HepG2 (cell line): Measurements from ENCODE around the gene SCN7A. TPM values are rescaled to one million over a fixed set of nuclear protein-coding genes. Genes with fewer than 3 reads are reported as not detected.

ENCODE experiments used
- ELF4 ChIP-seq: sonication (generic); formaldehyde crosslinking; IDR thresholded peaks from 2 replicates; pipeline ENCODE4 v1.5.0; 2020; ENCODE audit warnings: missing genetic modification reagents, mild to moderate bottlenecking, moderate library complexity, borderline replicate concordance
- IRX3 ChIP-seq: sonication (generic); formaldehyde crosslinking; IDR thresholded peaks from 2 replicates; pipeline ENCODE4 v1.8.1; 2023; ENCODE audit warnings: mild to moderate bottlenecking, low read depth, missing genetic modification reagents, borderline replicate concordance
- KDM1A ChIP-seq: IDR thresholded peaks from 2 replicates; pipeline ENCODE4 v1.6.1; 2016; ENCODE audit warnings: missing compliant biosample characterization
- PAF1 ChIP-seq: IDR thresholded peaks from 2 replicates; pipeline ENCODE4 v1.6.1; 2016; ENCODE audit warnings: missing genetic modification reagents, missing compliant biosample characterization
- PITX1 ChIP-seq: sonication (generic); formaldehyde crosslinking; IDR thresholded peaks from 2 replicates; pipeline ENCODE4 v1.5.1; 2020; ENCODE audit warnings: mild to moderate bottlenecking, missing genetic modification reagents
- SP2 ChIP-seq: sonication (generic); formaldehyde crosslinking; IDR thresholded peaks from 2 replicates; pipeline ENCODE4 v1.5.1; 2020; ENCODE audit warnings: mild to moderate bottlenecking, missing genetic modification reagents
- ZNF326 ChIP-seq: sonication (generic); formaldehyde crosslinking; IDR thresholded peaks from 2 replicates; pipeline ENCODE4 v1.4.0; 2020; ENCODE audit warnings: missing genetic modification reagents, borderline replicate concordance
- ZNF460 ChIP-seq: sonication (generic); formaldehyde crosslinking; IDR thresholded peaks from 2 replicates; pipeline ENCODE4 v1.5.1; 2020; ENCODE audit warnings: missing genetic modification reagents, mild to moderate bottlenecking, borderline replicate concordance
- ZNF577 ChIP-seq: sonication (generic); formaldehyde crosslinking; IDR thresholded peaks from 2 replicates; pipeline ENCODE4 v1.4.0; 2020; ENCODE audit warnings: mild to moderate bottlenecking, low read depth, missing genetic modification reagents, borderline replicate concordance
- ZNF75D ChIP-seq: sonication (generic); formaldehyde crosslinking; IDR thresholded peaks from 2 replicates; pipeline ENCODE4 v1.8.1; 2023; ENCODE audit warnings: missing genetic modification reagents, mild to moderate bottlenecking, borderline replicate concordance
- ZNF775 ChIP-seq: sonication (generic); formaldehyde crosslinking; IDR thresholded peaks from 2 replicates; pipeline ENCODE4 v1.4.0; 2020; ENCODE audit warnings: missing genetic modification reagents, mild to moderate bottlenecking, moderate library complexity, borderline replicate concordance
- ZNF776 ChIP-seq: sonication (generic); formaldehyde crosslinking; IDR thresholded peaks from 2 replicates; pipeline ENCODE4 v1.4.0; 2020; ENCODE audit warnings: mild to moderate bottlenecking, missing genetic modification reagents
- ZNF790 ChIP-seq: sonication (generic); formaldehyde crosslinking; IDR thresholded peaks from 2 replicates; pipeline ENCODE4 v1.8.0; 2022; ENCODE audit warnings: missing genetic modification reagents, mild to moderate bottlenecking, borderline replicate concordance
- polyA plus RNA-seq, 8 experiments: library from polyadenylated mRNA; depleted of rRNA in 3 of 8; stranded (reverse) in 7 of 8; unstranded in 1 of 8; fragments of >200 nt; fragmentation: Illumina TruSeq in 4 of 8; extraction: Trizol in 4 of 8; gene quantifications; 2 replicates each; pipeline versions ENCODE4 v1.2.1 to v1.2.3, GENCODE V29; 2011 to 2016; ENCODE audit warnings: low read depth in 4 of 8, missing spikeins in 1 of 8, mixed read lengths in 1 of 8; ENCODE audit not compliant: insufficient read depth in 1 of 8
- total RNA-seq, 5 experiments: library from RNA; depleted of rRNA; stranded (reverse); fragments of >200 nt; fragmentation: Illumina TruSeq; extraction: Trizol; gene quantifications; 2 replicates each; pipeline ENCODE4 v1.2.3, GENCODE V29; 2016; ENCODE audit warnings: low read depth in 1 of 5
- TF ChIP-seq, protein P1 (sequence below): sonication (generic); formaldehyde crosslinking; IDR thresholded peaks from 2 replicates; pipeline ENCODE4 v1.4.0; 2020; ENCODE audit warnings: mild to moderate bottlenecking, missing genetic modification reagents
- TF ChIP-seq, protein P2 (sequence below): sonication (generic); formaldehyde crosslinking; IDR thresholded peaks from 2 replicates; pipeline ENCODE4 v1.5.0; 2020; ENCODE audit warnings: mild to moderate bottlenecking, missing genetic modification reagents
- TF ChIP-seq, protein P3 (sequence below): sonication (generic); formaldehyde crosslinking; IDR thresholded peaks from 2 replicates; pipeline ENCODE4 v1.4.0; 2020; ENCODE audit warnings: missing genetic modification reagents

Gene SCN7A
- total and polyA plus RNA-seq, 2 of the 13 experiments (the other 11 are each of a cell fraction or from before 2014, with no cell fraction given) = 0.01 TPM; not detected in 1

DNA sequence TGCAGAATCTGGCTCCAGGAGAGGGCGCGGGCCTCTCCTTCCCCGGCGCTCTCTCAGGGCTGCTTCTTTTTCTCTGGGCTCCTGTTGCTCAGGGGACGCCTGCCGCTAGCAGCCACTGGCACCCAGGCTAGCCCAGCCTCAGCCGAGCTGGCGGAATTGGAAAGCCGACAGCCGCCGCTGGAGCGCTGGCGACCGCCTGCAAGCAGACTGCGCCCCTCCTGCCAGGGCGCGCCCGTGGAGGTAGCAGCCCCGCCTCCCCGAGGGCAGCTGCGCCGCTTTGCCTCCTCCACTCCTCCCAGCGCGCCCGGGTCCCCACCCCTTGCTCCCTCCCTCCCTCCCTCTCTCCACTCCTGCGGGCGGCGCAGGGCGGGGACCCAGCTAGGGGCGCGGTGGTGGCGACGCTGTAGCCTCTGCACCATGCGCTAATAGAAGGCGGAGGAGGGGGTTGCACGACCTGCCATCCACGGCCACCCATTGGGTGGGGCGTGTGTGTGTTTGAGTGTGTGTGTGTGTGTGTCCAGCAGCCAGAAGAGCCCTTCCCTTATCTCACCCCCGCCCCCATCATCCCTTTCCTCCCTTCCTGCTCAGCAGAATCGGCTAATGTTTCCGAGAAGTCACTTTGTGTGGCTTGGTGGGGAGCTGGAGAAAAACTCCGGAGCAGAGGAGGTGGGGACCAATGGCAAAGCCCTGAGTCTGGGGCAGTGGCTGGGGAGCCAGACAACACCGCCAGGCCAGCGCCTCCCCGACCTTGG lies 118.1 kb downstream of the SCN7A start, which contains the start of gene SCN9A (continued):
- TF ChIP-seq SP2 = no peak
- TF ChIP-seq ZNF790 (CRISPR knock-in tag) = peak; percentile 73; the same call in 1 of the 2 replicates
- peak; percentile 12; the same call in 1 of the 2 replicates for TF ChIP-seq ZNF460 (CRISPR knock-in tag)
- TF ChIP-seq ZNF775 (CRISPR knock-in tag) = peak; percentile 84; the same call in 1 of the 2 replicates
- TF ChIP-seq ZNF577 (CRISPR knock-in tag) = no peak
- TF ChIP-seq ELF4 (CRISPR knock-in tag) = no peak
- TF ChIP-seq, protein P1, sequence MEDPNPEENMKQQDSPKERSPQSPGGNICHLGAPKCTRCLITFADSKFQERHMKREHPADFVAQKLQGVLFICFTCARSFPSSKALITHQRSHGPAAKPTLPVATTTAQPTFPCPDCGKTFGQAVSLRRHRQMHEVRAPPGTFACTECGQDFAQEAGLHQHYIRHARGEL (CRISPR knock-in tag) = no peak
- peak; percentile 70; the same call in 1 of the 2 replicates for TF ChIP-seq PITX1 (CRISPR knock-in tag)
- TF ChIP-seq, protein P2, sequence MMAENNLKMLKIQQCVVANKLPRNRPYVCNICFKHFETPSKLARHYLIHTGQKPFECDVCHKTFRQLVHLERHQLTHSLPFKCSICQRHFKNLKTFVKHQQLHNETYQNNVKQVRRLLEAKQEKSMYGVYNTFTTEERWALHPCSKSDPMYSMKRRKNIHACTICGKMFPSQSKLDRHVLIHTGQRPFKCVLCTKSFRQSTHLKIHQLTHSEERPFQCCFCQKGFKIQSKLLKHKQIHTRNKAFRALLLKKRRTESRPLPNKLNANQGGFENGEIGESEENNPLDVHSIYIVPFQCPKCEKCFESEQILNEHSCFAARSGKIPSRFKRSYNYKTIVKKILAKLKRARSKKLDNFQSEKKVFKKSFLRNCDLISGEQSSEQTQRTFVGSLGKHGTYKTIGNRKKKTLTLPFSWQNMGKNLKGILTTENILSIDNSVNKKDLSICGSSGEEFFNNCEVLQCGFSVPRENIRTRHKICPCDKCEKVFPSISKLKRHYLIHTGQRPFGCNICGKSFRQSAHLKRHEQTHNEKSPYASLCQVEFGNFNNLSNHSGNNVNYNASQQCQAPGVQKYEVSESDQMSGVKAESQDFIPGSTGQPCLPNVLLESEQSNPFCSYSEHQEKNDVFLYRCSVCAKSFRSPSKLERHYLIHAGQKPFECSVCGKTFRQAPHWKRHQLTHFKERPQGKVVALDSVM (CRISPR knock-in tag) = peak; percentile 78
- TF ChIP-seq PAF1 (CRISPR knock-in tag) = no peak
- TF ChIP-seq ZNF776 (CRISPR knock-in tag) = 0 out of 2 replicates have a peak, but pooled peaks have one; percentile 72
- TF ChIP-seq KDM1A (CRISPR knock-in tag) = peak; percentile 30; the same call in 1 of the 2 replicates
- no peak for TF ChIP-seq ZNF326 (CRISPR knock-in tag)
- no peak; the same call in none of the 2 replicates for TF ChIP-seq IRX3 (CRISPR knock-in tag)
- no peak for TF ChIP-seq ZNF75D (CRISPR knock-in tag)
- TF ChIP-seq, protein P3, sequence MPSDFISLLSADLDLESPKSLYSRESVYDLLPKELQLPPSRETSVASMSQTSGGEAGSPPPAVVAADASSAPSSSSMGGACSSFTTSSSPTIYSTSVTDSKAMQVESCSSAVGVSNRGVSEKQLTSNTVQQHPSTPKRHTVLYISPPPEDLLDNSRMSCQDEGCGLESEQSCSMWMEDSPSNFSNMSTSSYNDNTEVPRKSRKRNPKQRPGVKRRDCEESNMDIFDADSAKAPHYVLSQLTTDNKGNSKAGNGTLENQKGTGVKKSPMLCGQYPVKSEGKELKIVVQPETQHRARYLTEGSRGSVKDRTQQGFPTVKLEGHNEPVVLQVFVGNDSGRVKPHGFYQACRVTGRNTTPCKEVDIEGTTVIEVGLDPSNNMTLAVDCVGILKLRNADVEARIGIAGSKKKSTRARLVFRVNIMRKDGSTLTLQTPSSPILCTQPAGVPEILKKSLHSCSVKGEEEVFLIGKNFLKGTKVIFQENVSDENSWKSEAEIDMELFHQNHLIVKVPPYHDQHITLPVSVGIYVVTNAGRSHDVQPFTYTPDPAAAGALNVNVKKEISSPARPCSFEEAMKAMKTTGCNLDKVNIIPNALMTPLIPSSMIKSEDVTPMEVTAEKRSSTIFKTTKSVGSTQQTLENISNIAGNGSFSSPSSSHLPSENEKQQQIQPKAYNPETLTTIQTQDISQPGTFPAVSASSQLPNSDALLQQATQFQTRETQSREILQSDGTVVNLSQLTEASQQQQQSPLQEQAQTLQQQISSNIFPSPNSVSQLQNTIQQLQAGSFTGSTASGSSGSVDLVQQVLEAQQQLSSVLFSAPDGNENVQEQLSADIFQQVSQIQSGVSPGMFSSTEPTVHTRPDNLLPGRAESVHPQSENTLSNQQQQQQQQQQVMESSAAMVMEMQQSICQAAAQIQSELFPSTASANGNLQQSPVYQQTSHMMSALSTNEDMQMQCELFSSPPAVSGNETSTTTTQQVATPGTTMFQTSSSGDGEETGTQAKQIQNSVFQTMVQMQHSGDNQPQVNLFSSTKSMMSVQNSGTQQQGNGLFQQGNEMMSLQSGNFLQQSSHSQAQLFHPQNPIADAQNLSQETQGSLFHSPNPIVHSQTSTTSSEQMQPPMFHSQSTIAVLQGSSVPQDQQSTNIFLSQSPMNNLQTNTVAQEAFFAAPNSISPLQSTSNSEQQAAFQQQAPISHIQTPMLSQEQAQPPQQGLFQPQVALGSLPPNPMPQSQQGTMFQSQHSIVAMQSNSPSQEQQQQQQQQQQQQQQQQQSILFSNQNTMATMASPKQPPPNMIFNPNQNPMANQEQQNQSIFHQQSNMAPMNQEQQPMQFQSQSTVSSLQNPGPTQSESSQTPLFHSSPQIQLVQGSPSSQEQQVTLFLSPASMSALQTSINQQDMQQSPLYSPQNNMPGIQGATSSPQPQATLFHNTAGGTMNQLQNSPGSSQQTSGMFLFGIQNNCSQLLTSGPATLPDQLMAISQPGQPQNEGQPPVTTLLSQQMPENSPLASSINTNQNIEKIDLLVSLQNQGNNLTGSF (CRISPR knock-in tag) = no peak
